ENCODE data around the gene DLL4. TPM values are rescaled to one million over a fixed set of nuclear protein-coding genes. Genes with fewer than 3 reads are reported as not detected.
"Not testable (repeated sequence)": the region's sequence is repeated elsewhere in the genome, so short reads cannot be mapped to it uniquely, and the experiment has no call there.

DLL4 gene
- polyA plus RNA-seq, 1 donor from 2014 or later, result 2.2 TPM

DNA sequence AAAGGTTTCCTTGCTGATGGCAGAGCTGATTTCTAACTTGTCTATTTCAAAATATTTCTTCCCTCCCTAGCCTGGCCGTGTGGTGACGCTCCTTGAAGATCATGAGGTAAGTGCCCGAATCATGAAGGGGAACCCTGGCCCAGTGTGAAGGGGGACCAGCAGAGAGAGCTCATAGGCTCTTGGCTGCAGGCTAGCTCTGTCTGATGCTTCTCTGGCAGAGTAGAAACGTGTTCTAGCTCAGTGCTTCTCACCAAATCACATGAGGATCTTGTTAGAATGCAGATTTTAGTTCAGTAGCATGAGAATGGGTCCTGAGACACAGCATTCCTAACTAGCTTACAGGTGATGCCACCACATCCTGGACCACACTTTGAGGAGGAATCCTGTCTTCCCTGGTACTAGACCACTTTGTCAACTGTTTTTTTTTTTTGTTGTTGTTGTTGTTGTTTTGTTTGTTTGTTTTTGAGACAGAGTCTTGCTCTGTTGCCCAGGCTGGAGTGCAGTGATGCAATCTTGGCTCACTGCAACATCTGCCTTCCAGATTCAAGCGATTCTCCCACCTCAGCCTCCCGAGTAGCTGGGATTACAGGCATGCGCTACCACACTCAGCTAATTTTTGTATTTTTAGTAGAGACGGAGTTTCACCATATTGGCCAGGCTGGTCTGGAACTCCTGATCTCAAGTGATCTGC lies 25.2 kb downstream of the DLL4 start:
- peak overlapping the region; percentile 91 for H3K4me3 ChIP-seq (ENCODE audit: low read length)
- H2AFZ ChIP-seq (ENCODE audit: low read depth, low read length); H3K9ac ChIP-seq (ENCODE audit: low read length); H3K36me3 ChIP-seq (ENCODE audit: insufficient read depth, low read length); H3K27ac ChIP-seq (ENCODE audit: low read length); H3K9me2 ChIP-seq (ENCODE audit: insufficient read depth, low read length); H4K20me1 ChIP-seq (ENCODE audit: insufficient read depth); H3K9me3 ChIP-seq (ENCODE audit: low read length); H3K27me3 ChIP-seq (ENCODE audit: insufficient read depth, low read depth, low read length); H3F3A ChIP-seq (ENCODE audit: insufficient read depth, low read length, poor library complexity, severe bottlenecking); H3K79me2 ChIP-seq (replicated peaks; ENCODE audit: insufficient read depth, low read length): not testable (repeated sequence)
- H3K4me2 ChIP-seq (ENCODE audit: low read length), result peak overlapping the region; percentile 75

DNA sequence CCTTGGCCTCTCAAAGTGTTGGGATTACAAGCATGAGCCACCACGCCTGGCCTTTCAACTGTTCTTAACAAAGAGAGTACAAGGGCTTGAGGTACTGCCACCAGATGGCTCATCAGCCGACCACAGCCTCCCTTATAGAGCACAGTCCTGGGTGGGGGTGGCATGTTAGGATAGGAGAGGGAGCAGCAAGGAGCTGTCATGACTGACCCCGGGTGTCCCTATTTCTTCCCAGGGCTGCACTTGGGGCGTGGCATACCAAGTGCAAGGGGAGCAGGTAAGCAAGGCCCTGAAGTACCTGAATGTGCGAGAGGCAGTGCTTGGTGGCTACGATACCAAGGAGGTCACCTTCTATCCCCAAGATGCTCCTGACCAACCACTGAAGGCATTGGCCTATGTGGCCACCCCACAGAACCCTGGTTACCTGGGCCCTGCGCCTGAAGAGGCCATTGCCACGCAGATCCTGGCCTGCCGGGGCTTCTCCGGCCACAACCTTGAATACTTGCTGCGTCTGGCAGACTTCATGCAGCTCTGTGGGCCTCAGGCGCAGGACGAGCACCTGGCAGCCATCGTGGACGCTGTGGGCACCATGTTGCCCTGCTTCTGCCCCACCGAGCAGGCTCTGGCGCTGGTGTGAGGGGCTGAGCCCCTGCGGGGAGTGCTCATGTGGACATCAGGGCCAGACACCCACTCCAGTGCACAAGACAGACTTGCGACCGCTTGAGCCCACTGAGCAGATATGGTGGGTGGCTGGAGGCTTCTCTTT lies 26.2 kb downstream of the DLL4 start:
- Histone ChIP-seq H3K4me3 (ENCODE audit: low read length) (no peak overlapping the region), H3K79me2 (replicated peaks; ENCODE audit: insufficient read depth, low read length) (no peaks in the 10 kb centered on the region)

More for the DNA sequence above, 26.2 kb downstream of the DLL4 start:
- Histone ChIP-seq H3K36me3 (ENCODE audit: insufficient read depth, low read length) (no peaks in the 10 kb centered on the region), H3K9me3 (ENCODE audit: low read length) (no peaks in the 10 kb centered on the region), H4K20me1 (ENCODE audit: insufficient read depth) (no peaks in the 10 kb centered on the region), H3K27me3 (ENCODE audit: insufficient read depth, low read depth, low read length) (no peaks in the 10 kb centered on the region), H2AFZ (ENCODE audit: low read depth, low read length) (no peak overlapping the region), H3K4me2 (ENCODE audit: low read length) (no peak overlapping the region), H3K9ac (ENCODE audit: low read length) (no peak overlapping the region), H3K9me2 (ENCODE audit: insufficient read depth, low read length) (no peaks in the 10 kb centered on the region), H3K27ac (ENCODE audit: low read length) (no peak overlapping the region), H3F3A (ENCODE audit: insufficient read depth, low read length, poor library complexity, severe bottlenecking) (no peaks in the 10 kb centered on the region)
- TF ChIP-seq RAD21 (conservative IDR thresholded peaks at IDR 0.05), result no peak
- no peak for TF ChIP-seq EP300 (conservative IDR thresholded peaks at IDR 0.05; ENCODE audit: poor library complexity, severe bottlenecking)
- no peak for TF ChIP-seq EZH2 (IDR thresholded peaks at IDR 0.05; ENCODE audit: borderline replicate concordance, insufficient read depth, low read length, poor library complexity, severe bottlenecking)
- no peak for TF ChIP-seq TAF1 (IDR thresholded peaks at IDR 0.05; ENCODE audit: low read depth)
- TF ChIP-seq, protein P1, sequence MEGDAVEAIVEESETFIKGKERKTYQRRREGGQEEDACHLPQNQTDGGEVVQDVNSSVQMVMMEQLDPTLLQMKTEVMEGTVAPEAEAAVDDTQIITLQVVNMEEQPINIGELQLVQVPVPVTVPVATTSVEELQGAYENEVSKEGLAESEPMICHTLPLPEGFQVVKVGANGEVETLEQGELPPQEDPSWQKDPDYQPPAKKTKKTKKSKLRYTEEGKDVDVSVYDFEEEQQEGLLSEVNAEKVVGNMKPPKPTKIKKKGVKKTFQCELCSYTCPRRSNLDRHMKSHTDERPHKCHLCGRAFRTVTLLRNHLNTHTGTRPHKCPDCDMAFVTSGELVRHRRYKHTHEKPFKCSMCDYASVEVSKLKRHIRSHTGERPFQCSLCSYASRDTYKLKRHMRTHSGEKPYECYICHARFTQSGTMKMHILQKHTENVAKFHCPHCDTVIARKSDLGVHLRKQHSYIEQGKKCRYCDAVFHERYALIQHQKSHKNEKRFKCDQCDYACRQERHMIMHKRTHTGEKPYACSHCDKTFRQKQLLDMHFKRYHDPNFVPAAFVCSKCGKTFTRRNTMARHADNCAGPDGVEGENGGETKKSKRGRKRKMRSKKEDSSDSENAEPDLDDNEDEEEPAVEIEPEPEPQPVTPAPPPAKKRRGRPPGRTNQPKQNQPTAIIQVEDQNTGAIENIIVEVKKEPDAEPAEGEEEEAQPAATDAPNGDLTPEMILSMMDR (IDR thresholded peaks at IDR 0.05; ENCODE audit: poor library complexity, severe bottlenecking), result no peak
- TF ChIP-seq POLR2AphosphoS5 (IDR thresholded peaks at IDR 0.05), result no peak
- no peak for TF ChIP-seq SMC3 (conservative IDR thresholded peaks at IDR 0.05; ENCODE audit: poor library complexity)
- TF ChIP-seq, protein P2, sequence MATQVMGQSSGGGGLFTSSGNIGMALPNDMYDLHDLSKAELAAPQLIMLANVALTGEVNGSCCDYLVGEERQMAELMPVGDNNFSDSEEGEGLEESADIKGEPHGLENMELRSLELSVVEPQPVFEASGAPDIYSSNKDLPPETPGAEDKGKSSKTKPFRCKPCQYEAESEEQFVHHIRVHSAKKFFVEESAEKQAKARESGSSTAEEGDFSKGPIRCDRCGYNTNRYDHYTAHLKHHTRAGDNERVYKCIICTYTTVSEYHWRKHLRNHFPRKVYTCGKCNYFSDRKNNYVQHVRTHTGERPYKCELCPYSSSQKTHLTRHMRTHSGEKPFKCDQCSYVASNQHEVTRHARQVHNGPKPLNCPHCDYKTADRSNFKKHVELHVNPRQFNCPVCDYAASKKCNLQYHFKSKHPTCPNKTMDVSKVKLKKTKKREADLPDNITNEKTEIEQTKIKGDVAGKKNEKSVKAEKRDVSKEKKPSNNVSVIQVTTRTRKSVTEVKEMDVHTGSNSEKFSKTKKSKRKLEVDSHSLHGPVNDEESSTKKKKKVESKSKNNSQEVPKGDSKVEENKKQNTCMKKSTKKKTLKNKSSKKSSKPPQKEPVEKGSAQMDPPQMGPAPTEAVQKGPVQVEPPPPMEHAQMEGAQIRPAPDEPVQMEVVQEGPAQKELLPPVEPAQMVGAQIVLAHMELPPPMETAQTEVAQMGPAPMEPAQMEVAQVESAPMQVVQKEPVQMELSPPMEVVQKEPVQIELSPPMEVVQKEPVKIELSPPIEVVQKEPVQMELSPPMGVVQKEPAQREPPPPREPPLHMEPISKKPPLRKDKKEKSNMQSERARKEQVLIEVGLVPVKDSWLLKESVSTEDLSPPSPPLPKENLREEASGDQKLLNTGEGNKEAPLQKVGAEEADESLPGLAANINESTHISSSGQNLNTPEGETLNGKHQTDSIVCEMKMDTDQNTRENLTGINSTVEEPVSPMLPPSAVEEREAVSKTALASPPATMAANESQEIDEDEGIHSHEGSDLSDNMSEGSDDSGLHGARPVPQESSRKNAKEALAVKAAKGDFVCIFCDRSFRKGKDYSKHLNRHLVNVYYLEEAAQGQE (IDR thresholded peaks at IDR 0.05; ENCODE audit: borderline replicate concordance), result no peak
- no peak for TF ChIP-seq MXI1 (conservative IDR thresholded peaks at IDR 0.05; ENCODE audit: poor library complexity, severe bottlenecking)

Measured in neural cell (in vitro differentiated cells).